GM21367 (cell line): ENCODE measurements around the gene PIK3C3.

Experiments used
- ATAC-seq: cut with Tn5 transposase; IDR thresholded peaks from one replicate; pipeline ENCODE4 v1.9.1; 2021; ENCODE audit not compliant: unreplicated experiment

Gene PIK3C3

GRCh38 chr18:41954827-41955613, at the start of gene PIK3C3:
Gene PIK3C3 (plus strand): TSS chr18:41955234. CDS start chr18:41955292, 58 bp downstream.
- peak; percentile 97 for ATAC-seq

DNA sequence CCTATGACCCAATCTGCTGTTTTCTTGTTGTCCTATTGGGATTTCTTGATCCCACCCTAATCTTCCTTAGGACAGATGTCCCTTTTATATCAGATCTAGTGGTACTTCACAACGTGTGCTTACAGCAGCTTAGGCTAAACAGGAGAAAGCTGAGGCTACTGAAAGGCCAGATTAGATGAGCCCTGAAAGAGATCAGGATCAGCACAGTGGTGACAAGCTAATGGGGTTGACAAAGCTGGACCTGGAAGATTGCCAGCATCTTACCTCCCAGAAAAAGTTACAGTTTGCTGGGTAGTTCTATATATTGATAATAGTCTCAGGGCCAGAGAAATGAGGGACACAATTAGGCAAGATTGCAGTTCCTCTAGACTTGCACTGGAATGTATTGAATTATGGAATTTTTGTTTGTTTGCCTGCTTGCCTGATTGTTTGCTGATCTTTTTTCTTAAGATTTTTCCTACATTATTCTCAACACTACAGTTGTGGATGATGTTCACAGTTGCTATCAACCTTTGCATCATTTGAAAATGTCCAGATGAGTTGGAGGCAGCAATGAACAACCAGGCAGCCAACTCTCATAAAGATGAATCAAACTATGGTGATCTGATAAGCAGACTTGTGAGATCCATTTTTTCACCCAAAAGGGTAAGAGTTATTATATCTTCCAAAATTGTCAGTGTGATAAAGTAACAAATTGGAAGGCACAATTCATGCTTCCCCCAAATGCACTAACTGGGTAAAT, 49.1 kb upstream of the PIK3C3 start:
- ATAC-seq, result no peak

- ATAC-seq, result peak; percentile 92
Observed at GRCh38 chr18:41906528-41907146, 48.4 kb upstream of the PIK3C3 start.

DNA sequence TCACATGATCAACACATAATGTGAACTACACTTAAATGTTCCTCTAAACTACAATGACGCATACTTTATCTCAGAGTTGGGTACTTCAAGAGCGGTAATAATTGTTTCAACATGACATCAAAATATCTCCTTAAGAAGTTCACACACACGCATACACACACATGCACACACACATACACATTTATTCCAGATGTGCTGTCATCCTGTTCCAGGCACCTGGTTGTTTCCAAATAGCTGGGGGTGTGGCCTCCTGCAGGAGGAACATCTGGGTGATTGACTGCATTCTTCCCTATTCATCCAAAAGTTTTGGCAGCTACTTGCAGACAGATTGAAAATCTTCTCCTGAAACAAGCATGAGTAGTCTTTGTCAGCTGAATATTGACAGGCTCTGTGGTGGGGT, 37.9 kb upstream of the PIK3C3 start:
- ATAC-seq, result no peak

GRCh38 chr18:41921770-41922169, 33.3 kb upstream of the PIK3C3 start:
- ATAC-seq, result no peak

GRCh38 chr18:41922176-41922575, 32.9 kb upstream of the PIK3C3 start:
- no peak for ATAC-seq

DNA sequence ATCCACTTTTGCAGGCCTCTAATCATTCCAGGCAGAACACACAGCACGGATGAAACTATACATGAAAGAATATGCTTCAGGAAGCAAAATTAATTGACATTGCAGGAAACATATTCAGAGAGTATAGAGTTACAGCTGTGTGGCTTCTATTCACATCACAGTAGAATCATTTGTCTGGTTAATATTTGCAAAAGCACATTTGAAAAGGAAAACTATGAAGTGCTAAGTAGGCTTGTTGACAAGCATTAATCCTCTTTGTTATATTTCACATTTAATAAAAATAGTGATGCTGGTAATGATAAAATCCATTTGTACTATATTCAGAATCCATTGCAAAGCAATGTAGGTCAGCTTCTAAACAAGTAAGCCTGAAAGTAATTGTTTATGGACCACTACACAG, 32.2 kb upstream of the PIK3C3 start:
- ATAC-seq, result no peak

DNA sequence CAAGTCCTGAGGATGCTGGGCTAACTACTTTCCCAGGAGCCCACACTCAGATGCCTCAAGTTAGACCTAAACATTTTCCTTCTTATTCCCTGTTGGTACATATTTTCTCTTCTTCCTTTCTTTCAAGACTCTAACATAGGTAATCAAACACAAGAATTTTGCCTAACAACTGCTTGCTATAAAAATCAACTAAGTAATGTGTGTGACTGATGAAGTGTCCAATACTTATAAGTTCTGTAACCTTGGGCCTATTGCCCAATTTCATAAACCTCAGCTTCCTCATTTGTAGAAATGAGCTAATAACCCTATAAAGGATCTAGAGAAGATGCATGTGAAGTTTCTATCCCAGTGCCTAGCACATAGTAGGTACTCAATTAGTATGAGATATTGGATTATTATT, 31.6 kb upstream of the PIK3C3 start:
- ATAC-seq, result no peak

DNA sequence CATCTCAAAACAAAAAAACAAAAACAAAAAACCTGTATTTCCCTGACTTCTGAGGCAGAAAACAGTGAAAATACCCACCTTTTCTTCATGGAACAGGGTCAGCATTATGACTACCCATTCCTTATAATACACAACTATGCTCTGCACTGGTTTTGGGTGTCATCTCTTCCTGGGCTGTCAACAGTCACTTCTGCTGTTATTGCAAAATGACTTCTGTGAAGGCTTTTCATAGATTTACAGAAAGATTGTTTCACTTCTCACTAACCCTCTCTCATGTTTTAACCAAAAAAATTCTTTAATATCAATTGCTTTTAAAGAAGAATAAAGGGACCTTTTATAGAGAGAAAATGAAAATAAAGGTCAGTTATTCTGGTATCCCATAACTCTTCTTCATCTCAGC, 26.5 kb upstream of the PIK3C3 start:
- ATAC-seq, result no peak

DNA sequence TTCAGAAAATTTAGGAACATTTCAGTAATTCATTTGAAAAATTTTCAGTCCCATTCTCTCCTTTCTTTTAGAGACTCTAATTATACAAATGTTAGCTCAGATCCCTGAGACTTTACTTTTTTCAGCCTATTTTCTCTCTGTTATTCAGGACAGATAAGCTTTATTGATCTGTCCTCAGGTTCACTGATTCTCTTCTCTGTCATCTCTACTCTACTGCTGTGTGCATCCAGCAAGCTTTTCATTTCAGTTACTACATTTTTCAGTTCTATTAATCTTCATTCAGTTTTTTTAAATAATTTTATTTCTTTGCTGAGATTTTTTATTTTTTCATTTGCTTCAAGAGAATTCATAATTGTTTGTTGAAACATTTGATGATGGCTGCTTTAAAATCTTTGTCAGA, 22.1 kb upstream of the PIK3C3 start:
- no peak for ATAC-seq

DNA sequence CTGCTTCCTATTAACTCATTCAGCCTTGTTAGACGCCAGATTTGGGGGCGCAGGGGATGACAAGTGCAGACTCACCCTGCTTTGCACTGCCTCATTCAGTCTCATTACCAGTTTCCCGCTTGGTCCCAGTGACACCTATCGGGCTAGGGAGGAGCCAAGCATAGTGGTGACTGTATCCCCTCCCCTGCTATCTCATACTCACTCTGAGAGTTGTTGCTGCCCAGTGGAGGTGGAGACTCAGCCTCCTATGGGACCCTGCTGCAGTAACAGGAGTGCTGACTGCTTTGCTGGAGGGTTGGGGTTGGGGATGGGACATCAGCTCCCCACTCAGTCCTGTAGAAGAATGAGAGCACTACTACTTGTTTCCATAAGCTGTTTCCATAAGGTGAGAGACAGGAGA, 21.3 kb upstream of the PIK3C3 start:
- ATAC-seq, result no peak

- ATAC-seq, result no peak
Observed at GRCh38 chr18:41936471-41937134, 18.4 kb upstream of the PIK3C3 start.

GRCh38 chr18:41938445-41938844, 16.6 kb upstream of the PIK3C3 start:
- ATAC-seq, result no peak

DNA sequence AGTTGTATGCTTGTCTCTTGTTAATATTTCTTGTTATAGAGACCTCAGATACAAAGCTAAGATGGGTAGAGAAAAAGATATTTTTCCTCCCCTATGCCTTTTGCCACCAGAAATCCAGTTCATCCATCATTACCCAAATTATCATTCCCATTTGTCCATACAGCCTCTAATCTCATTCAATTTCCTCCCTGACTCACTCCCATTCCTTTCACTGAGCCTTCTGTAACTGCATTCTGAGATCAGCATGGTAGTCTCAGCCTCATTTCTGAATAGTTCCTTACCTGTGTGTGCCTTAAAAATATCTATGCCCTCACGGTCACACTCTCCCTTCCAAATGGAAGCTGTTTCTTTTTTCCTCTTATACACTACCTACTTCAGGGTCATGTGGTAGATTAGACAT, 15.7 kb upstream of the PIK3C3 start:
- ATAC-seq, result no peak

- no peak for ATAC-seq
Observed at GRCh38 chr18:41940506-41941215, 14.4 kb upstream of the PIK3C3 start.

- ATAC-seq, result no peak
Observed at GRCh38 chr18:41942254-41942653, 12.8 kb upstream of the PIK3C3 start.

- no peak for ATAC-seq
Observed at GRCh38 chr18:41948544-41949110, 6.4 kb upstream of the PIK3C3 start.

- ATAC-seq, result no peak
Observed at GRCh38 chr18:41949206-41949920, 5.7 kb upstream of the PIK3C3 start.

- ATAC-seq, result no peak
Observed at GRCh38 chr18:41955688-41956087, 654 bp downstream of the PIK3C3 start.

DNA sequence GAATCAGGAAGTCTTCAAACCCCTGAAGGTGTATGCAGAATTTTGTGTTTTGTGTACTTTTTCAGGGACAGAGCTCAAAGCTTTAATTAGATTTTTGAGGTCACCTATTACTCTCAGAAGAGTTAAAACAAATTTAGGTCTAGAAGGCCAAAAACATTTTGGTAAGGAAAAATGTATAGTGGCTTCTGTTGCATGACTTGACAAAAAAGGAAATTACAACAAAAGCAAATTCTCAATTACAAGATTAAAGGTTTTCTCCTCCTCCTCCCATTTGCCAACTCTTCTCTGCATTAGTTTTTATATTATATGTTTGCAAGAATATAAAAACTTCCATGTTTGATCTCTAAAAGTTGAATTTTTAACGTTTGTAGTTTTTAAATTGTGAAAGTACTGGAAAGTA, 4.0 kb downstream of the PIK3C3 start:
- no peak for ATAC-seq
